ENCODE measurements around the gene NCOA5.

The NCOA5 gene

GRCh38 chr20:46088409-46089166, 1.2 kb downstream of the NCOA5 start:
- peak; percentile 59 for DNase-seq

DNA sequence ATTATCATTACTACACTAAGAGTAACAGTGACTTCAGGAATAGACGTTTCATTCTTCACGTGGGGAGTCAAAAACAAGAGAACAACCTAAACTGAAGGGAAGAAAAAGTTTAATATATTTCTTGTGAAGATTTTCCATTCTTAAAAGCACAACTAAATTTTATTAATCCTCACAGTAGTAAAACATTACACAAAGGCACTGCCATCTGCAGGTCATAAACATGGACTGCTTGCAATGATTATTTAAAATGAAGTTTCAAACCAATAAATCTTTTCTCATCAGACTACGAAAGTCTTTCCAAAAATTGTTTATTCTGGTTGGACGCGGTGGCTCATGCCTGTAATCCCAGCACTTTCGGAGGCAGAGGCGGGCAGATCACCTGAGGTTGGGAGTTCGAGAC, 2.6 kb downstream of the NCOA5 start:
- DNase-seq: no peak

DNA sequence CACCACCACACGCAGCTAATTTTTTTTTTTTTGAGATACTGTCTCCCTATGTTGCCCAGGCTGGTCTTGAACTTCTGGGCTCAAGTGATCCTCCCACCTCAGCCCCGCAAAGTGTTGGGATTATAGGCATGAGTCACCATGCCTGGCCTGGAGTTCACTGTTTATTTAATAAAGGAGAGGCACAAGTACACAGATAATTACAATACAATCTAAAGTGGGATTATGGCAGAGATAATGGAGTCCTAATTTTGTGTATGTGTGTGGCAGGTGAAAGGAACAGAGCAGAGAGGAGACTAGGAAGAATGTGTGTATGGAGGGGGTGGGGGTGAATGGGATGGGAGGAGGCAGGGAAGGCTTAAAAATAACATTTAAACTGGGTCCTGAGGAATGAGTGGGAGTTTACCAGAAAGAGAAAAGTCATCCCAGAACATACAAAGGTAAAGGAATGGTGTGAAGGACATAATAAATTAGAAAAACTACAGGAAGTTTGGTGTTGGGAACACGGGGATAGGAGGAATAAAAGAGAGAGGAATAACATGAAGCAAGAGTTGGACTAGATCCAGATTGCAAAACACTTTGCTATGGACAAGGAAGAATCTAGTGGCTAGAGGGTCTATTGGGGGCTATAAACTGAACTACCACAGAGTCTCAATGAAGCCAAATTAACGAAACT, 4.4 kb downstream of the NCOA5 start:
- no peak for DNase-seq

DNA sequence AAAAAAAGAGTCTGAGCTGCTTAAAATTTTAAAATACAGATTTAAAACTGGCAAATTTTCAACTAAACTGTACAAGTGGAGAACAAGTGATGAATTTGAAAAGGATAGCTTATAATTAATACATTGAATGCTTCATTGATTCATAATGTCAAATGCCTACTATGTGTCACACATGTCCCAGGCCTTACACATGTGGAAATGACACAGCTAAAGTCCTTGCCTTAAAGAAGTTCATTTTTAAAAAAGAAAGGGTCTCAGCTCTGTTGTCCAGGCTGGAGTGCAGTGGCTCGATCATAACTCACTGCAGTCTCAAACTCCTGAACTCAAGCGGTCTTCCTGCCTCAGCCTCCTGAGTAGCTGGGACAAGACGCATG, 5.0 kb downstream of the NCOA5 start:
- DNase-seq: no peak

DNA sequence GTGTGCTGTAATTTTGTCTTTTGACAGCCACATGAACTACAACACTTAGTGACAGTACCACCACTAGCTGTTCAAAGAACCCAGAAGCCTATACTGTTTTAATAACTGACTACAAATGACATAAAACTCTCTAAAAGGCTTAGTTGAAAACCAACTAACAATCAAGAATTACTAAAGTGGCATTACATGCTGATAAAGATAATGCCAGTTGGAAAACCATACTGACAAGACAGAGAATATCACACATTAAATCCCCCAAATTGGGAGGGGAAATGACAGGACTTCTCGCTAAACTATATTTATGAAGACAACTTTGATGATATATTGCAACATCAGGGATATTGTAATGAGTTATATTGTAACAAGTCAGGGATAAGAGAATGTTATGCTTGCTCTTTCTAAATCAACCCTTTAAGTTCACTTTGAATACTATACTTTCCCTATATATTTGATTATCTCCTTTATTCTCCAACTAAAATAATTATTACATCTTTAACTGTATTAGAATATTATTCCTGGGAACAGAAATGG, 6.2 kb downstream of the NCOA5 start:
- DNase-seq: no peak

DNA sequence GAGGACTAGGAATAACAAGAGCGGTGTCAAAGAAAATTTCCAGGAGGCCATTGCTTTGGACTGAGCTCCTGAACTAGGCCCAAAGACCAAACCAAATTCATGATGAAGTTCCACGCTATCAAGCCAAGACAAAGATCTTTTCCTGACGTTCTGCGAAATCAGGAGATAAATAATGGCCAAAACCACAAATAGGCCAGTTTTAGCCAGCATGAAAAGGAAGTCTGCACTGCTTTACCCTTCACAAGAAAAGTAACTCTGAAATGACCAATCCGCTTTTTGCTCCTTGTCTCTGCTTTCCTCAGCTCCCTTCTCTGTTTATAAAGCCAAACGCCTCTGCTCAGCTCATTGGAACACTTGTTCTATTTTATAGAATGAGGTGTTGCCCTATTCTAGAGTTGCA, 6.7 kb downstream of the NCOA5 start:
- DNase-seq: no peak

DNA sequence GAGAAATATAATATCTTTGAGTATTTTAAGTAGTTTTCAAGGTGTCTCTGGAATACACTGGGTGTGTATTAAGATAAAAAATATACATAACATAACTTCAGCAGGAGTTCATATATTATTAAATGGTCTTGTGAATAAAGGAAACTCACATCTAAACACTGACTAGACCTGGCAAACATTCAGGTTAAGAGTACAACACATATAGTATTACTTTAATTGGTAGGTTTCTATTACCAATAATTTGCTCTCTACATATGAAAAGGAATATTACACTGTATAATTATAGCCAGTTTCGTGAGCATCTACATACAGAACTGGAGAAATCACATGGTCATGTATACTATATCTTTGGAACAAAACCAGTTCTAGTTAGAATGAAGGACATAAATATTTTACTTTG, 8.7 kb downstream of the NCOA5 start:
- no peak for DNase-seq

DNA sequence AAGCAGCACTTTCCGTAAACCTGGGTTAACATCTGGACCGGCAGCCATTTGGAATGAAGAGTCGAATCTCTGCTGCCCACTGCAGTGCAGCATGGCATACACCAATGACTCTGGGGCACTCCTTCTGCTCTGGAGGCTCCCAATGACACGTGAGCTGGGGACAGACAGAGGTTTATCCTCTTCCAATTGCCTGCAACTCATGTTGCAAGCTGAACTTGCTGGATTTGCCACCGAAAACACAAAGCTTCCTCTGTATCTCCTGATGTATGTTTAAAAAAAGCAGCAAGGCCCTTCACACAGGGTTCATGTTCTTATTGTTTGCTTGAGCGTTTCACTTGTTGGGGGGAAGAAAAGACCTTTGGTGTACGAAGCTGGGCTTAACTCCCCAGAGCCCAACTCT, 10.8 kb downstream of the NCOA5 start:
- DNase-seq: no peak

GRCh38 chr20:46077642-46078305, 12.0 kb downstream of the NCOA5 start:
- peak; percentile 74 for DNase-seq

- no peak for DNase-seq
Measured at GRCh38 chr20:46076806-46077205, 13.0 kb downstream of the NCOA5 start.

DNA sequence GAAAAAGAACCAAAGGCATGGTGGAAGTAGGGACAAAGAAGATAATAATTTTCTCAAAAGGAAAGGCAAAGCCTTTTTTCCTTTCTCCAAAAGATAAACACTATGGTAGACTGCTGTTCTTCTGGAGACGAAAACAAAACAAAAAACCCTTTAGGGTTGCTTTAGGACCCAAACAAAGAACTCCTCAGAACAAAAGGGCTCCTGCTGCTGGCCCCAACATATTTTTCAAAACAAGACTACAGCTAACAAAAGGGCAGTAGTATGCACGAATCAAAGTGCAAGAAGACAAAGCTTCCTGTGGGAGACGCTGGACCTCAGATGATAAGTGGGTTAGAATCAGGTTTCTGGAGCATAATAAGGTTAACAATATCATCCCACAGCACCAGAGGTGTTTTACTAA, 15.8 kb downstream of the NCOA5 start:
- no peak for DNase-seq

GRCh38 chr20:46073443-46073842, 16.3 kb downstream of the NCOA5 start:
- peak; percentile 33 for DNase-seq

- no peak for DNase-seq
Measured at GRCh38 chr20:46073024-46073423, 16.7 kb downstream of the NCOA5 start.

- DNase-seq: no peak
Measured at GRCh38 chr20:46071573-46071972, 18.2 kb downstream of the NCOA5 start.

GRCh38 chr20:46070215-46070900, 19.4 kb downstream of the NCOA5 start:
- no peak for DNase-seq

DNA sequence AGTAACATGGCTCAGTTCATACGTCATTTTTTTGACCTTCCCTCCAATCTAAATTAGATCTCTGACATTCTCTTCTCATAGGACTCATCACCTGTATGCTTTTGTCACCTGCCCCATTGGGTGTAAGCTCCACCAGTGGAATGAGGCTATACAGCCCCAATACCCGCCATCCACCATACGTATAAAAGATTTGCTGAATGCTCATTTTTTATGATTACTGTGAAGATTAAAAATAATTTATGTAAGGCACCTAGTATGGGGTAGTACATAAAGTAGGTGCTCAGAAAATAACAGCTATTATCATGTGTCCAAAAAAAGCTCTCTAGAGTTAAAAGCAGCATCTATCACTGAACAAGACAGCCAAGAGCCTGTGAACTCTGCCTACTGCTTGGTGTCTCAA, 24.1 kb downstream of the NCOA5 start:
- no peak for DNase-seq

- DNase-seq: no peak
Measured at GRCh38 chr20:46065006-46065405, 24.8 kb downstream of the NCOA5 start.

GRCh38 chr20:46063652-46064054, 26.1 kb downstream of the NCOA5 start:
- no peak for DNase-seq

DNA sequence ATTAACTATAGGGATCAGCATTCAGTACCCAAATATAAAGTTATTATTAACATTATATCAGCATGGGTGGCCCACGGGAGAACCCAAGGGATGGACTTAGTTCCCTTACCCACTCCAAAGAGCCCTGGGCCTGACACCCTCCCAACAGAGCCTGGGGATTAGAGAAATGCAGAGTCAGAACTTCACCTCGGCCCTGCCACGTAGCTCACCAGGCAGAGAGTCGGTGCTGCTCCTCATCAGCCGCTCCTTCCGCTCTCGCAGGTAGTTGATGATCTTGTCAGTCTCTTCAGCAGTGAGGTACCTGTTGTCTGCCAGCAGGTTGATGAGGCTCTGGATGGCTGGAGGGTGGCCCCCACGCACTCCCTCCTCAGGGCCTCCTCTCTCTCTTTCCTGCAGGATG, 26.6 kb downstream of the NCOA5 start:
- no peak for DNase-seq

GRCh38 chr20:46062621-46063020, 27.1 kb downstream of the NCOA5 start:
- no peak for DNase-seq

DNA sequence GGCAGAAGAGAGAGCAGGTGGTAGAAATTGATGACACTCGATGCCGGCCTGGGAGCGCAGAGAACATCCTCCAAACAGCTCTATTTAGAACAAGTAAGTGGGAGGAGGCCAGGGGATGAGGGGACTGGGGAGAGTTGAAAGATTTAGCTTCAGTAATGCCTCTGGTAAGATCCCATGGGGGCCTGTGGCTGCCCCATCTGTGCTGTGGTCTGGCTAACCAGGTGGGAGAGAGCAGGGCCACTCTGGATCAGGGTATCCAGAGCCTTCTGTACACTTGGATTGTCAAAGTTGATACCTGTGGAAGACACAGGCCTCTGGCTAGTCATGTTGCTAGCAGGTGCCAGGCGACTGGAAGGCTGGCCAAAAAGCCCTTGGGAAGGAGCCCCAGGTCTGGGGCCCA, 27.6 kb downstream of the NCOA5 start:
- DNase-seq: peak; percentile 57

DNA sequence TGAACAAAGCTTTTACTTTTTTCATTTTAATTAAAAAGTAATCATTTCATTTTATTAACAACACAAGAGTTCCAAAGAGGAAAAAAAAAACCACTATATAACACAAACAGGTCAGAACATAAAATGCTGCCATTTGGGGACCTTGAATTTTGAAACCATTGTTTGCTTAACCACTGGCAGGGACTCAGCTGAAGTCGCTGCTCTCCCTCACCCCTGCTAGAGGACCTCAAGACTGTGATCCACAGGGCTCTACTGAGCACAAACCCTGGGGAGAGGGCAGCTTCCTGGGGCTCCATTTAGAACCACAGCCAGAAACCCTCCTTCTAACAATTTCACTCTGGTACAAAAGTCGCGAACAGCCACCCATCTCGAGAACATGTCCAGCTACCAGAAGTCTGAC, 28.8 kb downstream of the NCOA5 start:
- no peak for DNase-seq

GRCh38 chr20:46060301-46060881, 29.4 kb downstream of the NCOA5 start:
- no peak for DNase-seq
